Suprapubic skin (tissue), 3 donors: ENCODE measurements around the gene NME2.

Experiments used
- POLR2AphosphoS5 ChIP-seq, 3 donors: sonication (generic); formaldehyde crosslinking; IDR thresholded peaks; one replicate each; pipeline ENCODE4 v1.6.1; 2017; ENCODE audit warnings: antibody characterized with exemption in 3 of 3
- TF ChIP-seq, protein P1 (sequence below), 2 donors: fragments of 200-600 bp in 1 of 2; fragments of 450-650 bp in 1 of 2; sonication (generic) in 1 of 2; IDR thresholded peaks; one replicate each; pipeline ENCODE4 v1.5.1; 2016 to 2019; ENCODE audit warnings: antibody characterized with exemption in 2 of 2, mild to moderate bottlenecking in 1 of 2, moderate library complexity in 1 of 2

DNA sequence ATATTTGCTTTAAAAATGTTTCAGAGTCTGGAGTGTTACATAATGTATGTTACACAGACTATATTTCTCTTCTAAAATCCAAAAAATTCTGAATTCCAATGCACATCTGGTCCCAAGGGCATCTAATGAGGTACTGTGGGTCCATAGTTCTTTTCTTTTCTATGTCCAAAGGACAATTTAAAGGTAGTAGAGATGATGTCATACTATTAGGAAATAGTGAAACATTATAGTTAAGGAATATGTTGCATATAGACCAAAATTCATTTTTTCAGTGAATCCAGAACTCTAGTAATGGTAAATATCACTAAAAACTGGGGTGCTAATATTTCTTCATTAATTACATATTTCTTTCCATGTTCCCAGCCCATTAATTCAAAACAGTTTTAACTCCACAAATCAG lies 23.0 kb downstream of the NME2 start:
- no peak for TF ChIP-seq POLR2AphosphoS5 (IDR thresholded peaks at IDR 0.05)
- TF ChIP-seq, protein P1, sequence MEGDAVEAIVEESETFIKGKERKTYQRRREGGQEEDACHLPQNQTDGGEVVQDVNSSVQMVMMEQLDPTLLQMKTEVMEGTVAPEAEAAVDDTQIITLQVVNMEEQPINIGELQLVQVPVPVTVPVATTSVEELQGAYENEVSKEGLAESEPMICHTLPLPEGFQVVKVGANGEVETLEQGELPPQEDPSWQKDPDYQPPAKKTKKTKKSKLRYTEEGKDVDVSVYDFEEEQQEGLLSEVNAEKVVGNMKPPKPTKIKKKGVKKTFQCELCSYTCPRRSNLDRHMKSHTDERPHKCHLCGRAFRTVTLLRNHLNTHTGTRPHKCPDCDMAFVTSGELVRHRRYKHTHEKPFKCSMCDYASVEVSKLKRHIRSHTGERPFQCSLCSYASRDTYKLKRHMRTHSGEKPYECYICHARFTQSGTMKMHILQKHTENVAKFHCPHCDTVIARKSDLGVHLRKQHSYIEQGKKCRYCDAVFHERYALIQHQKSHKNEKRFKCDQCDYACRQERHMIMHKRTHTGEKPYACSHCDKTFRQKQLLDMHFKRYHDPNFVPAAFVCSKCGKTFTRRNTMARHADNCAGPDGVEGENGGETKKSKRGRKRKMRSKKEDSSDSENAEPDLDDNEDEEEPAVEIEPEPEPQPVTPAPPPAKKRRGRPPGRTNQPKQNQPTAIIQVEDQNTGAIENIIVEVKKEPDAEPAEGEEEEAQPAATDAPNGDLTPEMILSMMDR (IDR thresholded peaks at IDR 0.05) = no peak
